Stimulated activated CD4-positive, alpha-beta T cell treated with anti-CD3 and anti-CD28 coated beads, Interleukin-4, amount 100 ng/mL, for 4 hours (primary cell): Measurements from ENCODE around the gene PIP5K1A.
"Not testable (repeated sequence)": the region's sequence is repeated elsewhere in the genome, so short reads cannot be mapped to it uniquely, and the experiment has no call there.

Source experiments
- DNase-seq, 2 experiments: peaks; one replicate each; pipeline ENCODE4 v3.0.0-alpha.2; 2020

Gene PIP5K1A, protein sequence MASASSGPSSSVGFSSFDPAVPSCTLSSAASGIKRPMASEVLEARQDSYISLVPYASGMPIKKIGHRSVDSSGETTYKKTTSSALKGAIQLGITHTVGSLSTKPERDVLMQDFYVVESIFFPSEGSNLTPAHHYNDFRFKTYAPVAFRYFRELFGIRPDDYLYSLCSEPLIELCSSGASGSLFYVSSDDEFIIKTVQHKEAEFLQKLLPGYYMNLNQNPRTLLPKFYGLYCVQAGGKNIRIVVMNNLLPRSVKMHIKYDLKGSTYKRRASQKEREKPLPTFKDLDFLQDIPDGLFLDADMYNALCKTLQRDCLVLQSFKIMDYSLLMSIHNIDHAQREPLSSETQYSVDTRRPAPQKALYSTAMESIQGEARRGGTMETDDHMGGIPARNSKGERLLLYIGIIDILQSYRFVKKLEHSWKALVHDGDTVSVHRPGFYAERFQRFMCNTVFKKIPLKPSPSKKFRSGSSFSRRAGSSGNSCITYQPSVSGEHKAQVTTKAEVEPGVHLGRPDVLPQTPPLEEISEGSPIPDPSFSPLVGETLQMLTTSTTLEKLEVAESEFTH

GRCh38 chr1:151198254-151199127 is at the start of gene PIP5K1A:
Gene PIP5K1A, plus strand, starts transcription at chr1:151198552. Its CDS starts 445 bp downstream, at chr1:151198997.
- peak; percentile 98 to 99 for DNase-seq

DNA sequence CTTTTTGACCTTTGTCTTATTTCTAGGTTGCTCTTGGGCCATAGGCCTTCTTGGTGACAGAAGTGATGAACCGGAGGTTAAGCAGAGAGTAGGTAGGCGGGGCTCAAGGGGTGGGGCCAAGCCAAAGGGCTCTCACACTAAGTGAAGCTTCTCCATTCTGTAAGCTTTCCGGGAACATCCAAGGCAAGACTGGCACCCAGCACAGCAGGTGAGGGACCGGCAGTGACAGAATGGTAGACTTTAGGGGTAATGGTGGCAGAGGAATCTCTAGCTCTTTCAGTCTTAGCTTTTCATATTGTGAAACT is 41.9 kb upstream of the PIP5K1A start, which contains the start of gene TNFAIP8L2:
TNFAIP8L2 (plus strand) TSS at position 135 of the 305 bp plus-strand sequence. CDS start 2,049 bp downstream, outside the sequence.
- DNase-seq = peak; percentile 68 to 69

- peak in 1 of 2 experiments; percentile 54 for DNase-seq
These were observed 41.3 kb upstream of the PIP5K1A start for GRCh38 chr1:151157067-151157531.

DNA sequence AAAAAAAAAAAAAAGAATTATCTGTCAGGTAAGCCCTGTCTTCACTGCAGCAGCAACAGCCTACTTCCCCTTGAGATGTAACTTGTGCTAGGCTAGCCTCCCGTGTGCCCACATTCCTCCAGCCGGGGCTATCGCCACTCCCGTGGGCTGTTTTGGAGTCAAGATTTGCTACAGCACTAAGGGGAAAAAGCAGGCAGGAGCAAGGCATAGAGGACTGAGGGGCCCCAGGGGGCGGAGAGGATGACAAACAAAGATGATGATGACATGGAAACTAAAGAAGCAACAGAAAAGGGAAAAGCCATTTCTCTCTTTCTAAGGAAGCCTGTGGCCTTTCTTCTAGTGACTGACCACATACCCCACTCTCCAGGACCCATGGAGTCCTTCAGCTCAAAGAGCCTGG is 40.0 kb upstream of the PIP5K1A start:
- peak; percentile 50 to 54 for DNase-seq

- no peak for DNase-seq
These were observed 39.6 kb upstream of the PIP5K1A start for GRCh38 chr1:151158751-151159251.

DNA sequence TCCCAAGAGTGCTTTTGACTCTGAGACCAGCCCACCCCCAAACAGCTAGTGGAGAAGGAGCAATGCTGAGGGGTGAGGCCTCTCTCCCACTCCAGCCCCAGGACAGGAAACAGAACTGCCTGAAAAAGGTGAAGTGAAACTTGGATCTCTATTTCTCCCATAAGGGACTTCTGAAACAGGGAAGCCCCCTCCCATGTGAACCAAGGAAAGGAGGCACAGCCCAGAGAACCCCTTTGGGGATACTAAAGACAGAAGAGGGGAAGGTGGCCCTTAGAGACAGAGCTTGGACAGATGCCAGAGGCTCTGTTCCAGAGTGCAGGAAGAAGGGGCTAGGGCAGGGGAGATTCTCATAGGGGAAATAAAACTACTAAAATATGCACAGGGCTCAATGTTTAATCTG is 39.0 kb upstream of the PIP5K1A start:
- no peak for DNase-seq

- no peak for DNase-seq
These were observed 33.5 kb upstream of the PIP5K1A start for GRCh38 chr1:151164732-151165280.

DNA sequence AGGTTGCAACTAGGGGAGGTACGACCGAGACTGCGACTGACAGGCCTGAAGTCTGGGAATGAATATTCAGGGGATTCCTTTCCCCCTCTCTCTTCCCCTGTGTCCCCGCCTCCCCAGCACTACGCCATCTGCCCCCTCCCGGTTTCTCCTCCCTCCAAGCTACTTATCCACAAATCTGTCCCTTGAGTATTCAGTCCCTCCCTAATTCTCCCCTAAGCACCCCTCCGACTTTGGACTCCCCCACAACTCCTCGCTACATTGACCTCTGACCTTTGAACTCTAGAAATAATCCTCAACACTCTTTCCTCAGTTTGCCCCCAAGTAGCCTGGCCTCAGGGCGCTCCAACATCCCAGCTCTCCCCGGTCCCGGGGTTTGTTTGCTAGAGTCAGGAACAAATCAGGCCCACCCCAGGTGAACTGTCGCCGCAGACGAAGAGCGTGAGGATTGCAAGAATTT is 33.0 kb upstream of the PIP5K1A start:
- no peak for DNase-seq

GRCh38 chr1:151165738-151166504 is 32.4 kb upstream of the PIP5K1A start, which contains the start of the genes LYSMD1 and SCNM1:
Gene LYSMD1, minus strand, starts transcription at chr1:151165902. Its CDS starts 644 bp downstream, at chr1:151165258.
Gene SCNM1, plus strand, starts transcription at chr1:151166144. Its CDS starts 9 bp downstream, at chr1:151166153.
- peak; percentile 88 to 95 for DNase-seq

DNA sequence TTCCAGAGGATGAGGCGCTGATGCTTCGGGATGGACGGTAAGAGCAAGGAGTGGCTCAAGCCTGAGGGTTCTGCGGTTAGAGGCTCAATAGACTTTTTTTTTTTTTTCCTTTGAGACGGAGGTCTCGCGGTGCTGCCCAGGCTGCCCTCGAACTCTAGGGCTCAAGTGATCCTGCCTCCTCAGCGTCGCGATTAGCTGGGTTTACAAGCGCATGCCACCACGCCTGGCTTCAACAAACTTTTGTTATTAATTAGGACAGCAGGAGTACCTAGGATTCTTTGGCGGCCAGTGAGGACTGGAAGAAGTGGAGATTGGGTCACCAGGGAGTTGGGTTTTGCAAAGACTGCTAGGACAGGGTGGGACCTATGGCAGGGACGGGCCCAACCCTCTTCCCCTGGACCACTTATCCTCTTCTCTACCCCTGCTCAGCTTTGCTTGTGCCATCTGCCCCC is 31.8 kb upstream of the PIP5K1A start:
- DNase-seq = no peak

DNA sequence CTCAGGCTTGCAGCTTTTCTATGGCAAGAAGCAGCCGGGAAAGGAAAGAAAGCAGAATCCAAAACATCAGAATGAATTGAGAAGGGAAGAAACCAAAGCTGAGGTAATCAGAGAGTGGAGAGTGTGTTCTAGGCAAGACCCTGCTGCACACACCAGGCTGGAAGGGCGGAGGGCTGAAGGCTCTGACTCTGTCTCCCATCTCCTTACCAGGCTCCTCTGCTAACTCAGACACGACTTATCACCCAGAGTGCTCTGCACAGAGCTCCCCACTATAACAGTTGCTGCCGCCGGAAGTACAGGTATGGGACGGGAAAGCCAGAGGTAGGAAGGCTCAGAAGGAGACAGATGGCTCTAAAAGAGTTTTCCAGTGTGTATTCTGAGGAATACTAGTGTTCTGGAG is 31.2 kb upstream of the PIP5K1A start:
- DNase-seq = no peak

DNA sequence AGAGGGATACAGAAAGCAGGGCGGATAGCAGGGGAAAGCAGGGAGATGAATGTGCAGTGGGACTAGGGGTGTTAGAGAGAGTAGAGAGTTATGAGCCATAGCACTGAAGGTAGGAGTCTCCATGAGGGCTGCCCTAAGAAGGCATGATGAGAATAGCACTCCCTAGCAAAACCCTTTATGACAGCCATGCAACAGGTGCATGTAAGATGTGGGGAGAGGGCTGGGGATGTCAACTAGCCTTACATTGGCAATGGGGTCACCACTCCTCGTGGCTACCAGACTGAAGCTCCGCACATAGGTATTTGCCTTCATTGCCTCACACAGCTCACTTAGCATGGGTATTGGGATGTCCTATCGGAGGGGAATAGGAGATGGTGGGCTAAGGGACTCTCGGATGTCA is 27.2 kb upstream of the PIP5K1A start:
- no peak for DNase-seq

- no peak for DNase-seq
These were observed 23.2 kb upstream of the PIP5K1A start for GRCh38 chr1:151175041-151175741.

DNA sequence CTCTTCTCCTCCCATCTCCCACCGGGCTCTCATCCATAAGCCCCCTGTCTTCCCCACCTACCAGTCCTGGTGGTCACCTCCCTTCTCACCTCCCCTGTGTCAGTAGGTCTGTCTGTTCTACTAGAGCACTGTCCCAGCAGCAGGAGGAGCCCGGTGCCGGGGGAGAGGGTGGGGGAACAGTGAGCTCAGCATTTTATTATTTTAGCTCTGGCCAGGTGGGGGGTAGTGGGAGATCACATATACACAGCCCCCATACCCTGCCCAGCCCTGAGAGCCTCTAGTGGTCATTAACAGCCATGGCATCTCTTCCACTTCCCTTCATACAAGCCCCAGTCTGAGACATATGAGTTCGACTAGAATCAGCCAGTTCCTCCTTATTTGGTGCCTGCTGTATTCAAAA is 22.5 kb upstream of the PIP5K1A start, which contains the start of gene TMOD4:
TMOD4 (minus strand) TSS at position 119 of the 400 bp plus-strand sequence. CDS start 1,106 bp downstream, outside the sequence.
- DNase-seq = no peak

DNA sequence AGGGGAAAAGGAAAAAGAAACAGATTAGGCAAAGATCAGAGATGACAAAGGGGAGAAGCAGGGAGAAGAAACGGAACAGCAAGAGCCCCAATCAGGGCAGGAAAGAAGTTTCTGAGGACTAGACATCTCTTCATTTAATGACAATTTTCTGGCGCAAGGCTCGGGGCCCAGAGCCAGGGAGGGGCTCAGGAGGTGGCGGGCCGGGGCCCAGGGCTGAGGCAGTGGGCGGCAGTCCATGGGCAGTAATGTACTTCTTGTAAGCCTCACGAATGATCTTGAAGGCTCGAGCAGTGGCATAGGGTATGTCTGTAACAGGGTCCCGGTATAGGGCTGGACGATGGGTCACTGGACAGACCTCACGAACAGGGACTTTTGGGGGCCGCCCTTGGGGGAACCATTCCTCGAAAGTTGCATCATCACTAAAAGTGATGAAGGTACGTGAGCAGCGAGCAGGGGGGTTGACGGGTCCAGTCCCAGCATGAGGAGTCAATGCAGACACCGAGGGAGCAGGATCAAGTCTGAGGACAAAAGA is 21.8 kb upstream of the PIP5K1A start:
- DNase-seq = no peak

- no peak for DNase-seq
These were observed 14.1 kb upstream of the PIP5K1A start for GRCh38 chr1:151184211-151184610.

- DNase-seq = no peak
These were observed 11.1 kb upstream of the PIP5K1A start for GRCh38 chr1:151187205-151187604.

DNA sequence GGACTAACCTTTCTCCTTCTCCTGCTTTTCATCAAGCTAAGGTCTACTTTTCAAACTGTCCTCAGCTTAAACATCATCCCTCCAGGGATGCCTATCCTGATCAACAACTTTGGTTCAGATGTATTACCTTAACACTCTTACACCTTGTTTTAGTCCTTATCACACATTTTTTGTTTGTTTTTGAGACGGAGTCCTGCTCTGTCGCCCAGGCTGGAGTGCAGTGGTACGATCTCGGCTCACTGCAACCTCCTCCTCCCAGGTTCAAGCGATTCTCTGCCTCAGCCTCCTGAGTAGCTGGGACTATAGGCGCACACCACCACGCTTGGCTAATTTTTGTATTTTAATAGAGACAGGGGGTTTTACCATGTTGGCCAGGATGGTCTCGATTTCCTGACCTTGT is 9.7 kb upstream of the PIP5K1A start:
- DNase-seq = not testable (repeated sequence)

DNA sequence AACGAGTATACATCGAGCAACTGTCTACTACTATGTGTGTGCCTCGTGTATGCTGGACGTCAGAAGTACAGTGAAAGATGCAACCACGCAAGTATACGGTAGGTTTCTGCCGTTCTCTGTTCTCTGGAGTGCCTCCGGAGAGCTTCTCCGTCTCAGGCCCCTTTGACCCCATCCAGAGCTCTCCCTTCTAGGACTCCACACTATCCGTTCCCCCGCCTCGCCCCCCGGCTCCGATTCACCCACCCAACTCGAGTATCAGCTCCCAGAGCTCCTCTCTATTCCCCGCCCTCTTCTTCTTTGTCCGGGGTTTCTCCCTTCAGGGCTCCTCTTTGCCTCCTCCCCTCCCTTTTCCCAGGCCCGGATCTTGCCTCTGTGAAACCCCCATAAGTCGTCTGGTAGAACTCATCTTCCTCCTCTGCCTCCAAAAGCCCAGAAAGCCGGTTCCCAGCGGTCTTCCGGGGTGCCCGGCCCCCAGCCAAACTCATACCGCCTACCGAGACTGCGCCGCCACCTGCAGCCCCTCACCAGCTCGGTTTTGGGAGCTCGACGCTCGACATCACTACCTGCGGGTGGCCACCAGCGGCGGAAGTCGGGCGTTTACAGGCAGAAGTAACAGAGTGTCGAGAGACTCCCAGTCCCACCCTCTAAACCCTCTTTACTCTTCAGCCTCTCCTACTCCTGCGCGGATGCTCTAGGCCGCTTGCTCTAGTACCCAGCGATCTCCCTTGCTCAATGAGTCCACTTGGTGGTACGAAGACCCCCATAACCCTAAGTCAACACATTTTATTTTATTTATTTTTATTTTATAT is 8.5 kb upstream of the PIP5K1A start, which contains the start of gene VPS72:
VPS72 (minus strand) TSS at position 561 of the 809 bp plus-strand sequence; CDS start at position 485, 76 bp downstream.
- peak; percentile 77 to 84 for DNase-seq
